Measurements from ENCODE around the gene BEGAIN. TPM values are rescaled to one million over a fixed set of nuclear protein-coding genes. Genes with fewer than 3 reads are reported as not detected.

The BEGAIN gene
- total and polyA plus RNA-seq, 12 donors = 0.39 to 59.0 (median 2.7) TPM

DNA sequence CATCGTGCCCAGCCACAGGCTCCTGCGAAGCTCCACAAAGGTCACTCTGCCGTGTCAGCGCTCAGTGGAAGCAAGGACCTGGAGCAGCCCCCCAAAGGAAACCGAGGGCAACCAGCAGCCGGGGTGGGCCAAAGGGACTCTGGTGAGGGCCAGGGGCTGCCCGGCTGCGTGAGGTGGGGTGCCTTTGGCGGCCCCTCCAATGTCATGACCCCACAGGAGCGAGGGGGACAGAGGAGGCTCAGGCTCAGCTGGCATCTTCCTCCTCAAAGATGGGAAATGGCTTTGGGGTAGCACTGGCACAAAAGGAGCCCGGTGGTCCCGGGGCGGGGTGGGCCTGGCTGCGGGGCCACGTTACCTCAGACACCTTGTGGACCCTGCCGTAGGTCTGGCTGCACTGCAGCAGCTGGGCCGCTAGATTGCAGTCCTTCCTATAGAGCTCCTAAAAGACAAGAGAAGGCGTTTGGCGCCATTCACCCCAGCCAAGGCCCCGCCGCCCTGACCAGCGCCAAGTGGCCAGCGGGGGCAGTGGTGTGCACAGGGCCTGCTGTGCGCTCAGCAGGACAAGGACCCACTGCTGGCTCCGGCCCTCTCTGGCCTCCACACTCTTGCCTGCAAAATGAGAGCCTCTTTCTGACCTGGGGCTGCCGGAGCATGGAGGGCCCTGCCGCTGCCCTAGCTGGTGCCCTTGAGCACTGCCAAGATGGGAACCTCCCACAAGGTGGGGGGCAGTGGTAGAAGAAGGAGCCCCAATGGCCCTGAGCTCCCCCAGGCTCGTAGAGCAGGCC is 46.9 kb downstream of the BEGAIN start:
- 90 to 95% (median 93%) methylated on average over 13 to 28 of the region's 28 CpGs for WGBS, 4 donors
- H3K27ac ChIP-seq = no peak overlapping the region
- no peaks in the 10 kb centered on the region for H3K27me3 ChIP-seq
- no peaks in the 10 kb centered on the region for H3K36me3 ChIP-seq (replicated peaks in 1 of 2)
- intact Hi-C loops (cut with DNase I) = loop anchor here in 1 of 2 donors (10.0 kb wide), 1 partner anchor 126 kb away; no protein-coding TSS in a partner anchor
- DNase-seq = no peak
- TF ChIP-seq, protein P1, sequence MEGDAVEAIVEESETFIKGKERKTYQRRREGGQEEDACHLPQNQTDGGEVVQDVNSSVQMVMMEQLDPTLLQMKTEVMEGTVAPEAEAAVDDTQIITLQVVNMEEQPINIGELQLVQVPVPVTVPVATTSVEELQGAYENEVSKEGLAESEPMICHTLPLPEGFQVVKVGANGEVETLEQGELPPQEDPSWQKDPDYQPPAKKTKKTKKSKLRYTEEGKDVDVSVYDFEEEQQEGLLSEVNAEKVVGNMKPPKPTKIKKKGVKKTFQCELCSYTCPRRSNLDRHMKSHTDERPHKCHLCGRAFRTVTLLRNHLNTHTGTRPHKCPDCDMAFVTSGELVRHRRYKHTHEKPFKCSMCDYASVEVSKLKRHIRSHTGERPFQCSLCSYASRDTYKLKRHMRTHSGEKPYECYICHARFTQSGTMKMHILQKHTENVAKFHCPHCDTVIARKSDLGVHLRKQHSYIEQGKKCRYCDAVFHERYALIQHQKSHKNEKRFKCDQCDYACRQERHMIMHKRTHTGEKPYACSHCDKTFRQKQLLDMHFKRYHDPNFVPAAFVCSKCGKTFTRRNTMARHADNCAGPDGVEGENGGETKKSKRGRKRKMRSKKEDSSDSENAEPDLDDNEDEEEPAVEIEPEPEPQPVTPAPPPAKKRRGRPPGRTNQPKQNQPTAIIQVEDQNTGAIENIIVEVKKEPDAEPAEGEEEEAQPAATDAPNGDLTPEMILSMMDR (IDR thresholded peaks at IDR 0.05) = peak in 2 of 6 experiments; percentile 10 to 33
- TF ChIP-seq POLR2A (IDR thresholded peaks at IDR 0.05) = no peak
- H3K4me3 ChIP-seq = no peak overlapping the region
- no peaks in the 10 kb centered on the region for H3K4me1 ChIP-seq (replicated peaks in 1 of 2)
- no peaks in the 10 kb centered on the region for H3K9me3 ChIP-seq (replicated peaks in 1 of 3)

DNA sequence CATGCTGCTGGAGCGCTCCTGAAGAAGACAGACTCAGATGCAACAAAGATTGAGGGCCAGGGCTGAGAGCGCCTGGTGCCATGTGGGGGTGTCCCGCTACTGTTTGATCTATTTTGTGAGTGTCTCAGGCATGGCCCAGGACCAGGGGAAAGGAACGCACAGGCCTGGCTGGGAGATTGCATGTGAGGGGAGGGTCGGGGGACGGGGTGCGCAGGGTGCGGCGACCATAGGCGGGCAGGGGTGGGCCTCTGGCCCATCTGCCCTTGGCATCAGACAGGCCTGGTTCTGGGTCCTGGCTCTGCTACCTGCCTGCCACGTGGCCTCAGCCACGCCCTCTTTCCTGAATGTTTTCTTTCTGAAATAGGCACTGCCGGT is 47.5 kb downstream of the BEGAIN start:
- Histone ChIP-seq H3K27me3 (no peaks in the 10 kb centered on the region), H3K27ac (no peak overlapping the region), H3K36me3 (replicated peaks in 1 of 2) (no peaks in the 10 kb centered on the region), H3K4me3 (no peak overlapping the region), H3K9me3 (replicated peaks in 1 of 3) (no peaks in the 10 kb centered on the region), H3K4me1 (replicated peaks in 1 of 2) (no peaks in the 10 kb centered on the region)
- intact Hi-C loops (cut with DNase I) = loop anchor here in 1 of 2 donors (10.0 kb wide), 1 partner anchor 125 kb away; no protein-coding TSS in a partner anchor
- TF ChIP-seq, protein P1 (IDR thresholded peaks at IDR 0.05) = no peak
- no peak for TF ChIP-seq POLR2A (IDR thresholded peaks at IDR 0.05)
- 90 to 93% (median 92%) methylated on average over 12 to 13 of the region's 13 CpGs for WGBS, 4 donors
- DNase-seq = peak in 1 of 7 donors; percentile 12

DNA sequence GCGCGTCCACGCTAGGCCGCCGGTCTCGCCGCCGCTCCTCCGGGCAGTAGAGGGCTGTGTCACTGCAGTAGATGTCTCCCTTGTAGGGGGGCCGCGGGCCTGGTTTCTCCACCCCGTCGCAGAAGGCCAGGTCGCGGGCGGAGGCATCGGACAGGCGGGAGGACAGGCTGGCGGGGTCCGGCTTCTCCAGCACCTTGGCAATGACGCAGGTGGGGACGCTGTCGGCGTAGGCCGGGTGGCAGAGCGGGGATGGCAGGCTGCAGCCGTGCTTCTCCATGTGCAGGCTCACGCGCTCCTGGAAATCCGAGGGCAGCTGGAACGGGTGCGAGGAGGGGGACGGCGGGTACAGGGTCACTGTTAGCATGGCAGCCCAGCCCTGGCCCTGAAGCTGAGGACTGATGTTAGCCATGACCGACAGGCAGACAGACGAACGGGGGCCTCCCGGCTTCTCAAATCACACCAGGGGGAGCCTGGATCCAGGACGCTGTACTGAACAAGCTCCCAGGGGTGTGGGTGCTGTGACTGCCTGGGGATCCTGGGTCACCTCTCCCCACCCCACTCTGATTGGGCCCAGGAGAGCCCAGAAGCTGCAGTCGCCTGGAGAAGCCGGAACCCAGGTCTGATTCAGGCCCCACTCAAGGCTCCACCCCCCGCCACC is 48.1 kb downstream of the BEGAIN start:
- Histone ChIP-seq H3K36me3 (replicated peaks in 1 of 2) (no peaks in the 10 kb centered on the region), H3K9me3 (replicated peaks in 1 of 3) (no peaks in the 10 kb centered on the region), H3K27me3 (no peaks in the 10 kb centered on the region), H3K4me3 (no peak overlapping the region), H3K4me1 (replicated peaks in 1 of 2) (peaks cover 0 to 4% of the 10 kb centered on the region in 2 donors), H3K27ac (no peak overlapping the region)
- TF ChIP-seq, protein P1 (IDR thresholded peaks at IDR 0.05) = no peak
- TF ChIP-seq POLR2A (IDR thresholded peaks at IDR 0.05) = no peak
- WGBS, 4 donors = 92 to 97% (median 95%) methylated on average over 25 to 42 of the region's 42 CpGs
- peak in 5 of 7 donors; percentile 8 to 54 (median 16) for DNase-seq
- intact Hi-C loops (cut with DNase I) = no loop called here

DNA sequence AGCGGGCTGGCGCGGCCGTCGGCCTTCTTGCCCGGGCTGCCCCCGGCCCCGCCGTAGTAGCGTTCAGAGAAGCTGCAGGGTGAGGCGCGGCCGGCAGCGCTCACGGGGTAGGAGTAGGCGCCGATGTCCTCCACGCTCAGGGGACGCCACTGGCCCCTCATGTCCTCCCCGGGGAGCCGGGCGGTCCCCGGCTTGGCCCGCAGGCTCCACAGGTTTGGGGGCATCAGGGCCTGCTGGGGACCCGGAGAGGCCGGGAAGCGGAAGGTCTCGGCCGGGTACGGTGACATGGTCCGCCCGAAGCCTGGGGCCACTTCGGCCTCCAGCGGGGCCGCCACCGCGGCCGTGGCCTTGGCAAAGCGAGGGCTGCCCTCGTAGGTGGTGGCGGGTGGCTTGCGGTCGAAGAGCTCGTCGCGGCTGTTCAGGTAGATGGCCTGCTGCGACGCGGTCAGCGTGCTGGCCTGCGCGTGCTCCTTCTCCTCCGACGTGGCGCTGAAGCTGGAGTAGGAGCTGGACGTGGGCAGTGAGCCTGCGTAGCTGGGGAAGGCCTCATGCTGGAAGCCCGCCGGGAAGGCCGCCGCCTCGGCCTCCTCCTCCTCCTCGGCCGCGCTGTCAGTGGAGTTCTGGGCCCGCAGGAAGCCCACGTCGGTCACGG is 48.7 kb downstream of the BEGAIN start:
- Histone ChIP-seq H3K4me3 (no peak overlapping the region), H3K4me1 (replicated peaks in 1 of 2) (peaks cover 0 to 10% of the 10 kb centered on the region in 2 donors), H3K36me3 (replicated peaks in 1 of 2) (no peaks in the 10 kb centered on the region), H3K27me3 (no peaks in the 10 kb centered on the region), H3K27ac (no peak overlapping the region), H3K9me3 (replicated peaks in 1 of 3) (no peaks in the 10 kb centered on the region)
- TF ChIP-seq POLR2A (IDR thresholded peaks at IDR 0.05) = no peak
- TF ChIP-seq, protein P1 (IDR thresholded peaks at IDR 0.05) = no peak
- 97 to 98% (median 98%) methylated on average over 42 to 69 of the region's 69 CpGs for WGBS, 4 donors
- DNase-seq = peak in 5 of 7 donors; percentile 6 to 47 (median 13)
- intact Hi-C loops (cut with DNase I) = no loop called here

Measured in adrenal gland (tissue), 12 donors.